Karpas-422 (cell line): ENCODE measurements around the gene ACSM6. TPM values are rescaled to one million over a fixed set of nuclear protein-coding genes. Genes with fewer than 3 reads are reported as not detected.

Experiments used
- DNase-seq: peaks from one replicate; pipeline ENCODE4 v3.0.0-alpha.2; 2015
- H2AFZ ChIP-seq: fragments of 200-600 bp; sonication (generic); 2 replicates; pipeline ENCODE4 v1.6.1; 2014; ENCODE audit warnings: antibody characterized with exemption, low read length, mixed read lengths
- H3K27ac ChIP-seq: fragments of 200-600 bp; sonication (generic); 2 replicates; pipeline ENCODE4 v1.5.1; 2014; ENCODE audit warnings: mild to moderate bottlenecking, low read length, moderate library complexity
- H3K27me3 ChIP-seq: fragments of 200-600 bp; sonication (generic); 2 replicates; pipeline ENCODE4 v1.6.1; 2014; ENCODE audit warnings: low read length, mixed read lengths
- H3K36me3 ChIP-seq: fragments of 200-600 bp; sonication (generic); 2 replicates; pipeline ENCODE4 v1.6.1; 2014; ENCODE audit warnings: low read length, mixed read lengths; ENCODE audit not compliant: insufficient read depth
- H3K4me1 ChIP-seq: fragments of 200-600 bp; sonication (generic); 2 replicates; pipeline ENCODE4 v1.6.1; 2014; ENCODE audit warnings: mild to moderate bottlenecking, low read length, mixed read lengths
- H3K4me2 ChIP-seq: fragments of 200-600 bp; sonication (generic); 2 replicates; pipeline ENCODE4 v1.6.1; 2014; ENCODE audit warnings: low read length, low read depth, mild to moderate bottlenecking; ENCODE audit not compliant: poor library complexity, severe bottlenecking
- H3K4me3 ChIP-seq: fragments of 200-600 bp; sonication (generic); 2 replicates; pipeline ENCODE4 v1.5.1; 2014; ENCODE audit warnings: mild to moderate bottlenecking, antibody characterized with exemption, low read length, mixed read lengths
- H3K79me2 ChIP-seq: fragments of 200-600 bp; sonication (generic); 2 replicates; pipeline ENCODE4 v1.6.1; 2014; ENCODE audit warnings: mild to moderate bottlenecking, low read length, mixed read lengths
- H3K9ac ChIP-seq: fragments of 200-600 bp; sonication (generic); 2 replicates; pipeline ENCODE4 v1.6.0; 2014; ENCODE audit warnings: low read length
- H3K9me2 ChIP-seq: fragments of 200-600 bp; sonication (generic), shearing (Covaris generic); replicated peaks from 2 replicates; pipeline ENCODE4 v1.6.0; 2014; ENCODE audit warnings: mild to moderate bottlenecking, low read length, moderate library complexity; ENCODE audit not compliant: insufficient read depth
- H3K9me3 ChIP-seq: fragments of 300-700, 200-600 bp; sonication (generic); 2 replicates; pipeline ENCODE4 v1.6.1; 2014; ENCODE audit warnings: low read length, mixed read lengths
- H4K20me1 ChIP-seq: fragments of 200-600 bp; sonication (generic); 2 replicates; pipeline ENCODE4 v1.6.1; 2014; ENCODE audit warnings: mild to moderate bottlenecking, antibody characterized with exemption, low read length, low read depth; ENCODE audit not compliant: insufficient read depth
- total RNA-seq: library from RNA; depleted of rRNA; stranded (reverse); fragments of >200 nt; shearing (Covaris generic); gene quantifications from 2 replicates; pipeline ENCODE4 v1.2.3, GENCODE V29; 2014; ENCODE audit warnings: low replicate concordance

The ACSM6 gene
- total RNA-seq, 1 experiment from 2014 or later, result not detected

DNA sequence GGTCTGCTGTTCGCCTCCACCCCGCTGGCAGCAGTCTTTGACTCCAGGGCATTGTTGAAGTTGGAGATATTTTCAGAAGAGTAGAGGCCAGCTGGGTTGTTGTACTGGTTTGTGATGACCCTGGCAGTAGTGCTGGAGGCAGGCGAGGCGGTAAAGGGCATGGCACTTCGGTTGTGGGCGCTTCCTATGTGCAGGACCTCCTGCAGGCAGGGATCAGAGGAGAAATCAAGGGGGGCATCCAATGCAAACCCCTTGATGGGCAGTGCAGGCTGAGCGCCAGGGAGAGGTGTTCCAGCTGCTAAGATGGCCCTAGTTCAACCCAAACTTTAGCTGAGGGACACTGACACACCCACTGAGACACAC is 69.8 kb downstream of the ACSM6 start:
- H3K27me3 ChIP-seq, result no peaks in the 10 kb centered on the region
- DNase-seq, result no peak
- no peaks in the 10 kb centered on the region for H3K4me1 ChIP-seq
- no peaks in the 10 kb centered on the region for H3K79me2 ChIP-seq
- no peaks in the 10 kb centered on the region for H3K36me3 ChIP-seq
- H3K27ac ChIP-seq, result no peak overlapping the region
- no peaks in the 10 kb centered on the region for H3K9me3 ChIP-seq
- H2AFZ ChIP-seq, result no peak overlapping the region
- no peak overlapping the region for H3K4me2 ChIP-seq
- H3K9me2 ChIP-seq, result no peaks in the 10 kb centered on the region
- no peak overlapping the region for H3K4me3 ChIP-seq
- H4K20me1 ChIP-seq, result no peaks in the 10 kb centered on the region
- no peak overlapping the region for H3K9ac ChIP-seq

DNA sequence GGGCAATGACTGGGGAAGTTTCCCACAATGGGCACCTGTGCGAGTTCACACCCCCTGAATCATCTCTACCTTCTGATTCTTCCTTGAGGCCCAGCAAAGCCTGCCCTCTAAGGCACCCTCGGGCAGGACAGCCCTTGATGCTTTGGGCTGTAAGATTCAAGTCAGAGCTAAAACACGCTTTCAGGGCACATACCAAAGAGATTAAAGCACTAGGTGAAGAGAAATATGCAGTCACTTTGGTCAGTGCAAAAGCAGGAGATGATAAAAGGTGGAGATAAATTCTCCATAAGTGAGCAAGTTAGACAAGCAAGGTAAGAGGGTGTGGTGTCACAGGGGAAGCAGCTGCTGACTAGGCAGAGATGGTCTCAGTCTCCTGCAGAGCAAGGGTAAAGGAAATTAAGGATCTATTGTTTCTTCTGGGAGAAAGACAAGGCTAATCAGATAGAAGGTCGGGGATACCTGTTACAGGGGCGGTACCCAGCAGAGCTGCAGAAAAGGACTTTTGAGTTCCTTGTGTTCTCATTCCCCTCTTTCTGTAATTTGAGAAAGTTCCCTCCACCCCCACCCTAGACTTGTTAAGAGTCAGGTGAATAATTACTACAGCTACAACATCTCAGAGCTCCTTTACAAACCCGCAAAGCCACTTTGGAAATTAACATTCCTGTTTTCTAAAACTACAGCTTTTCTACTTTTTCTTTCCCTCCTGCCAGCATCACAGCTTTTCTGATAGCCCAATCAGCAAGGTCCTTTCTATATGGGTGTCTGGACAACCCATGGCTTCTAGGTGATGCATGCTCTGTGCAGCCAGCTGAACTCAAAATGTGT is 70.4 kb downstream of the ACSM6 start:
- Histone ChIP-seq H3K4me1 (no peaks in the 10 kb centered on the region), H3K9me2 (no peaks in the 10 kb centered on the region), H3K27me3 (no peaks in the 10 kb centered on the region), H3K4me2 (no peak overlapping the region), H3K27ac (no peak overlapping the region), H3K4me3 (no peak overlapping the region), H3K36me3 (no peaks in the 10 kb centered on the region), H3K9ac (no peak overlapping the region), H3K9me3 (no peaks in the 10 kb centered on the region), H4K20me1 (no peaks in the 10 kb centered on the region), H2AFZ (no peak overlapping the region), H3K79me2 (no peaks in the 10 kb centered on the region)
- no peak for DNase-seq

DNA sequence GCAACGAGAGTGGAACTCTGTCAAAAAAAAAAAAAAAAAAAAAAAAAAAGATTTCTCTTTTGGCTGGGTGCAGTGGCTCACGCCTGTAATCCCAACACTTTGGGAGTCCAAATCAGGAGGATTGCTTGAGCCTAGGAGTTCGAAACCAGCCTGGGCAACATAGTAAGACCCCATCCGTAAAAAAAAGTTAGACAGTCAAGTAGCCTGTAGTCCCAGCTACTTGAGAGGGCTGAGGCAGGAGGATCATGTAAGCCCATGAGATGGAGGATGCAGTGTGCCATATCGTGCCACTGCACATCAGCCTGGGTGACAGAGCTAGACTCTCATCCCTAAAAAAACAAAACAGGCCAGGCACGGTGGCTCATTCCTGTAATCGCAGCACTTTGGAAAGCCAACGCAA is 71.5 kb downstream of the ACSM6 start:
- Histone ChIP-seq H2AFZ (no peak overlapping the region), H3K9me2 (no peaks in the 10 kb centered on the region), H3K4me1 (no peaks in the 10 kb centered on the region), H3K79me2 (no peaks in the 10 kb centered on the region), H4K20me1 (no peaks in the 10 kb centered on the region), H3K9me3 (no peaks in the 10 kb centered on the region), H3K27ac (no peak overlapping the region), H3K9ac (no peak overlapping the region), H3K36me3 (no peaks in the 10 kb centered on the region), H3K27me3 (no peaks in the 10 kb centered on the region), H3K4me2 (no peak overlapping the region), H3K4me3 (no peak overlapping the region)
- no peak for DNase-seq

DNA sequence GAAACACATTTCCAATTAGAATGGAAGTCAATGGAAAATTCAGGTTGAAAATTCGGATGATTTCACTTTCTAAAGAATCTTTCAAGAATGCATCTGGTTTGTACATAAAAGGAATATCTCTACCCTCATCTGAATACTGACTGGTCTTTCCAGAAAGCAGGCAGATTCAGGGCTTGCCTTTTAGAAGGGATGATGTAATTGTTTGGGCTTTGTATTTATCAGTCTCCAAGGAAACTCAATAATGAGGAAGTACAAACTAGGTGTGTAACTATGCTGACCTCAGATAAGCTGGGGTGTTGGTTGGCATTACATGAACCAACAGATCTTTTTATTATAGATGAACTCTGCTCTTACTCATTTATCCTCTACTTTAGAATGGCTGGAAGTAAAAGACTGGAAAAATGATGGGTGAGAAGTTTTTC is 72.6 kb downstream of the ACSM6 start:
- Histone ChIP-seq H3K4me2 (no peak overlapping the region), H3K9me2 (no peaks in the 10 kb centered on the region), H3K4me1 (no peaks in the 10 kb centered on the region), H3K79me2 (no peaks in the 10 kb centered on the region), H3K4me3 (no peak overlapping the region), H2AFZ (no peak overlapping the region), H3K27ac (no peak overlapping the region), H3K36me3 (no peaks in the 10 kb centered on the region), H3K9ac (no peak overlapping the region), H3K27me3 (no peaks in the 10 kb centered on the region), H4K20me1 (no peaks in the 10 kb centered on the region), H3K9me3 (no peaks in the 10 kb centered on the region)
- peak; percentile 53 for DNase-seq

DNA sequence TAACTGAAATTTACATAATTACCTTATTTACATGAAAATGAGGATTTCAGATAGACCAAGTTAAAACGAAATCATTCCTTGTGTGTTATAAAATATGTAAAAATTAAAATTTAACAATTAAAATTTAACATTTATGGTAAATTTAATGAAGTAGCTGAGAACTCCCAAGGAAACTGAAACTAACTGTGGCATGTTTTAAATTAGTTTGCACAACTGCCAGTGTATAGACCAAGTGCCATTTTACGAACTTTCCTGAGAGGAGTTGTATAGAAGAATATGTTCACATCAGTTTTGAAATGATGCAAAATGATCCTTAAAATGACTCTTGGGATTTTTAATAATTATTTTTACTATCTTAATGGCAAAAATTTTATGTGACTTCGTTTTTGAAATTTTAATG is 73.2 kb downstream of the ACSM6 start:
- H3K9ac ChIP-seq, result no peak overlapping the region
- no peaks in the 10 kb centered on the region for H3K79me2 ChIP-seq
- H3K4me3 ChIP-seq, result no peak overlapping the region
- H3K9me3 ChIP-seq, result no peaks in the 10 kb centered on the region
- H3K4me1 ChIP-seq, result no peaks in the 10 kb centered on the region
- no peak overlapping the region for H3K27ac ChIP-seq
- no peak overlapping the region for H3K4me2 ChIP-seq
- DNase-seq, result no peak
- no peaks in the 10 kb centered on the region for H3K36me3 ChIP-seq
- no peak overlapping the region for H2AFZ ChIP-seq
- H4K20me1 ChIP-seq, result no peaks in the 10 kb centered on the region
- H3K9me2 ChIP-seq, result no peaks in the 10 kb centered on the region
- H3K27me3 ChIP-seq, result no peaks in the 10 kb centered on the region

DNA sequence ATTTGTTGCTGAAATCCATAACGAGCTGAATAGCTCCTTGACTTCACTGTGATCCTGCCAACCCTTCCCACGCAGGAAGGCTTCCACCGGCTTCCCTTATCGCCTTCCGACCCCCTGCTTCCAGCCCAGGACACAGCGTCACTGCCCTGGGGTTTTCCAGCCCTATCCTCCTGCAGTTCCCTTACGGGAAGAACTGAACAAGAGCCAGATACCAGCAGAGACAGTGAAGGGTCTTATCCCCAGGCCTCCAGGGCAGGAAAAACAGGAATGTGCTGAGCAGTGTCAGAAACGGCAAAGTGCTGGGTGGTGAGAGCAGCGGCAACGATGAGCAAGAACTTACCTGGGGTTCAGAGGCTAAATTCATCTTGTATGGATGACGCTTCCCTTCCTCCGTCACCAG is 74.4 kb downstream of the ACSM6 start:
- no peak overlapping the region for H3K9ac ChIP-seq
- no peaks in the 10 kb centered on the region for H3K9me2 ChIP-seq

DNA sequence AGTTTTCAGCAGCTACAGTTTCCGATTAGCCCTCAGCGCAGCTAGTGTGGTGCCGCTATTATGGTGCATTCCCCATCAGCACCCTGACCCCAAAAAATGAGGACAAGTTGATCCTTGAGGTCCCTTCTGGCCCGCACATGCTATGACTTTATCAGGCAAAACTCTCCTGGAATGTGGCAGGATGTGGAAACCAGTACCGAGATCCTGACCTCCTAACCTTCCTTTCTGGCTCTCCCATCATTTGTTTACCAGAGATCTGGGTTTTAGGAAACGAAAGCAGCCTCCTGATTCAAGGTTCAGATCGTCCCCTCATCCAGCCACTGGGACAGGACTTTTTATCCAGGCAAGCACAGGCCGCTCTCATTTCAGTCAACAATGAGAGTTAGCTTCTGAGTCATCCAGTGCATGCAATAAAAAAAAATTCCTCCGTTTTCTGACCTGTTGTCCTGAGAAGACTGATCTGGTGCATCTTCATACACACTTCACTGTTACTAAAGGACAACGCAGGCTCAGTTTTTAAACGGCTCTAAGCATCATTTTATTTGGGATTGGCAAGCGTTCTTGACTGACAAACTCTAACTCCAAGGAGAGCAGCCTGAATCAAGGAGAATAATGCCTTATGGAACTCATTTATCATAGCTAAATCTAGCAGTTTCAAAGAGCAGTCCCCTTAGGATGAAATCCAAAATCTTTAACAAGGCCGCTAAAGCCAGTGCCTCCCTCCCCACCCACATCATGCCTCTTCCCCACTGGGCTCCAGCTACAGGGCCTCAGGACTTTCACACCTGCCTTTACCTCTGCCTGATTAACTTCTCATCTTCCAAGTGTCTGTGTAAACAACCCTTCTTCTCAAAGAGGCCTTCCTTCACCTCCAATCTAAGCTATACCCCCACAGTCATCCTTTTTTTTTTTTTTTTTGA is 79.6 kb downstream of the ACSM6 start:
- H3K36me3 ChIP-seq, result no peaks in the 10 kb centered on the region
- H3K9me2 ChIP-seq, result no peaks in the 10 kb centered on the region
- no peaks in the 10 kb centered on the region for H3K9me3 ChIP-seq
- no peaks in the 10 kb centered on the region for H3K27me3 ChIP-seq
- H3K27ac ChIP-seq, result no peak overlapping the region
- DNase-seq, result no peak
- no peak overlapping the region for H3K4me3 ChIP-seq
- no peak overlapping the region for H3K4me2 ChIP-seq
- no peaks in the 10 kb centered on the region for H3K4me1 ChIP-seq
- no peaks in the 10 kb centered on the region for H3K79me2 ChIP-seq
- H4K20me1 ChIP-seq, result no peaks in the 10 kb centered on the region
- no peak overlapping the region for H2AFZ ChIP-seq
- no peak overlapping the region for H3K9ac ChIP-seq

More for the DNA sequence above, 74.4 kb downstream of the ACSM6 start:
- Histone ChIP-seq H3K27ac (no peak overlapping the region), H3K36me3 (no peaks in the 10 kb centered on the region), H3K4me2 (no peak overlapping the region), H3K27me3 (no peaks in the 10 kb centered on the region), H3K79me2 (no peaks in the 10 kb centered on the region), H3K4me3 (no peak overlapping the region), H2AFZ (no peak overlapping the region), H3K4me1 (no peaks in the 10 kb centered on the region), H3K9me3 (no peaks in the 10 kb centered on the region), H4K20me1 (no peaks in the 10 kb centered on the region)
- no peak for DNase-seq

DNA sequence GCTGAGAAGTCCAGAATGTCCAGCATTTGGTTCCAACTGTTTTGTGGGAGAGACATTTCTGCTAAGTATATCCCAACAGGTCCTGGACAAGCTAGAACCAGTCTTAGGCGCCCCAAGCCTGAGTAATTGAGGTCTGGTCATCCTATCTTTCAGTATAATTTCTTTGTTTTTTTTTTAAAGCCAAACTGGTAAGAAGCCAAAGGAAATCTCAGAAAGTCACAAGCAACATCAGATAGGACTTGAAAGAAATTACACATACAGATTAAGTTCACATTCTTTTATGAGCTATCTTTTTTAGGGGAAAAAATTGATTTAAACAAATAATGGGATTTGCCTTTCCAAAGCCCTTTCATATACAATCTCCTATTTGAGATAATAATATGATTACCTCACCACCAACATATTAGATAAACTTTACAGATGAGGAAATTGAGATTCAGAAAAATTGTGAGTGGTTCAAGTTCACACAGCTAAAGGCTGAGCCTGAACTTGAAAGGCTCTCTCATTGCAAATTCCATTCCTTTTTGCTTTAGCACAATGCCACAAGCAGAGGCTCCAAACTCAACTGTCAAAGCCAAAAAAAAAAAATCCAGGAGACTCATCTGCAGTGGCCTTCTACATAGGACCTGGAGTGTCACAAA is 81.8 kb downstream of the ACSM6 start:
- no peak overlapping the region for H3K4me2 ChIP-seq
- H3K27ac ChIP-seq, result no peak overlapping the region
- no peaks in the 10 kb centered on the region for H3K27me3 ChIP-seq
- H3K9me2 ChIP-seq, result no peaks in the 10 kb centered on the region
- H3K9ac ChIP-seq, result no peak overlapping the region
- no peak for DNase-seq
- no peaks in the 10 kb centered on the region for H3K4me1 ChIP-seq
- H3K9me3 ChIP-seq, result no peaks in the 10 kb centered on the region
- H2AFZ ChIP-seq, result no peak overlapping the region
- no peak overlapping the region for H3K4me3 ChIP-seq
- no peaks in the 10 kb centered on the region for H4K20me1 ChIP-seq
- no peaks in the 10 kb centered on the region for H3K36me3 ChIP-seq
- H3K79me2 ChIP-seq, result no peaks in the 10 kb centered on the region
